Endodermal cell (in vitro differentiated cells): ENCODE data around the gene VKORC1. TPM values are rescaled to one million over a fixed set of nuclear protein-coding genes. Genes with fewer than 3 reads are reported as not detected.

Source experiments
- DNase-seq: peaks from one replicate; pipeline ENCODE4 v3.0.0-alpha.2; 2017
- H3K27ac ChIP-seq: 2 replicates; pipeline ENCODE4 v1.5.1; 2013; ENCODE audit warnings: mild to moderate bottlenecking, low read depth, low read length, moderate library complexity
- H3K27me3 ChIP-seq: 2 replicates; pipeline ENCODE4 v1.6.1; 2013; ENCODE audit warnings: mild to moderate bottlenecking, low read length, moderate library complexity; ENCODE audit not compliant: insufficient read depth, control insufficient read depth, poor library complexity, severe bottlenecking
- H3K36me3 ChIP-seq: 2 replicates; pipeline ENCODE4 v1.7.0; 2013; ENCODE audit warnings: mild to moderate bottlenecking, low read length, moderate library complexity; ENCODE audit not compliant: control insufficient read depth, insufficient read depth
- H3K4me1 ChIP-seq: one replicate; pipeline ENCODE4 v1.7.0; 2013; ENCODE audit warnings: low read length; ENCODE audit not compliant: control insufficient read depth, insufficient read depth
- H3K4me3 ChIP-seq: 2 replicates; pipeline ENCODE4 v1.5.1; 2013; ENCODE audit warnings: mild to moderate bottlenecking, low read length, moderate library complexity
- H3K9ac ChIP-seq: 2 replicates; pipeline ENCODE4 v1.6.1; 2013; ENCODE audit warnings: mild to moderate bottlenecking, low read length, moderate library complexity; ENCODE audit not compliant: poor library complexity, severe bottlenecking; ENCODE audit errors: extremely low read depth
- H3K9me3 ChIP-seq: 2 replicates; pipeline ENCODE4 v1.6.1; 2013; ENCODE audit warnings: mild to moderate bottlenecking, low read length, moderate library complexity; ENCODE audit not compliant: control insufficient read depth
- H3K27ac Mint-ChIP-seq: 2 replicates; pipeline ENCODE4 v1.8.0; 2020; ENCODE audit warnings: mixed read lengths
- H3K27me3 Mint-ChIP-seq: 2 replicates; pipeline ENCODE4 v1.8.0; 2021; ENCODE audit warnings: mild to moderate bottlenecking, mixed read lengths; ENCODE audit not compliant: insufficient read depth
- H3K36me3 Mint-ChIP-seq: 2 replicates; pipeline ENCODE4 v1.8.0; 2020; ENCODE audit warnings: low read depth, mixed read lengths
- H3K4me1 Mint-ChIP-seq: 2 replicates; pipeline ENCODE4 v1.8.0; 2020; ENCODE audit warnings: mixed read lengths
- H3K4me3 Mint-ChIP-seq: 2 replicates; pipeline ENCODE4 v1.8.0; 2020; ENCODE audit warnings: mild to moderate bottlenecking, moderate library complexity, mixed read lengths
- H3K9me3 Mint-ChIP-seq: 2 replicates; pipeline ENCODE4 v1.8.0; 2020; ENCODE audit warnings: mild to moderate bottlenecking, mixed read lengths
- CTCF ChIP-seq: fragments of 200-600 bp; sonication (generic); conservative IDR thresholded peaks from 2 replicates; pipeline ENCODE4 v1.5.0; 2021; ENCODE audit warnings: antibody characterized with exemption, mild to moderate bottlenecking
- WGBS, 2 experiments: methylation state at CpG; one replicate each; pipeline versions ENCODE4 v1.1.5 to v1.1.7; 2013; ENCODE audit warnings: missing lambda C conversion rate in 2 of 2, mixed read lengths in 1 of 2; ENCODE audit not compliant: insufficient coverage in 1 of 2, insufficient read length in 1 of 2; 5-methylcytosine and 5-hydroxymethylcytosine counted together
- total RNA-seq, 2 donors: library from RNA; stranded (reverse); fragmentation: NEBNext Ultra II Directional in 1 of 2; extraction: Animal tissue kit (Norgen Biotek cat#: 25700) in 1 of 2; gene quantifications; 2 replicates in 1 of 2; 3 replicates in 1 of 2; pipeline ENCODE4 v1.2.1, GENCODE V29; 2021

VKORC1 gene
- total RNA-seq, 2 donors from 2014 or later, result 53.7 to 63.0 TPM

GRCh38 chr16:31073142-31073969, 21.2 kb downstream of the VKORC1 start:
- Histone ChIP-seq H3K4me1 (no peaks in the 10 kb centered on the region), H3K9ac (peak overlapping the region; percentile 93), H3K9me3 (no peaks in the 10 kb centered on the region), H3K36me3 (peaks cover 22% of the 10 kb centered on the region), H3K4me3 (peak overlapping the region; percentile 94), H3K27me3 (no peaks in the 10 kb centered on the region), H3K27ac (peak overlapping the region; percentile 87)
- H3K27ac Mint-ChIP-seq, result peak overlapping the region; percentile 98
- WGBS, 2 experiments, result 0% methylated on average over 27 to 83 of the region's 83 CpGs
- peaks cover 17% of the 10 kb centered on the region for H3K36me3 Mint-ChIP-seq
- H3K4me3 Mint-ChIP-seq, result peak overlapping the region; percentile 90
- no peak for TF ChIP-seq CTCF
- H3K27me3 Mint-ChIP-seq, result no peaks in the 10 kb centered on the region
- DNase-seq, result peak; percentile 98
- H3K4me1 Mint-ChIP-seq, result peaks cover 17% of the 10 kb centered on the region
- H3K9me3 Mint-ChIP-seq, result no peaks in the 10 kb centered on the region

- Mint-ChIP-seq H3K36me3 (peaks cover 12% of the 10 kb centered on the region), H3K9me3 (no peaks in the 10 kb centered on the region), H3K4me3 (peak overlapping the region; percentile 90), H3K27me3 (no peaks in the 10 kb centered on the region), H3K4me1 (peaks cover 17% of the 10 kb centered on the region), H3K27ac (peak overlapping the region; percentile 95)
- no peaks in the 10 kb centered on the region for H3K9me3 ChIP-seq
- DNase-seq, result peak; percentile 63
- H3K9ac ChIP-seq, result peak overlapping the region; percentile 93
- peak overlapping the region; percentile 87 for H3K27ac ChIP-seq
- no peaks in the 10 kb centered on the region for H3K27me3 ChIP-seq
- no peaks in the 10 kb centered on the region for H3K4me1 ChIP-seq
- H3K36me3 ChIP-seq, result peaks cover 14% of the 10 kb centered on the region
- no peak for TF ChIP-seq CTCF
- WGBS, 2 experiments, result 0 to 1% methylated on average over 12 to 27 of the region's 27 CpGs
- H3K4me3 ChIP-seq, result peak overlapping the region; percentile 94
Measured at GRCh38 chr16:31072540-31073141, 22.0 kb downstream of the VKORC1 start.

- Mint-ChIP-seq H3K27me3 (no peaks in the 10 kb centered on the region), H3K4me3 (peak overlapping the region; percentile 90), H3K4me1 (peaks cover 17% of the 10 kb centered on the region), H3K9me3 (no peaks in the 10 kb centered on the region), H3K27ac (peak overlapping the region; percentile 95), H3K36me3 (peaks cover 7% of the 10 kb centered on the region)
- Histone ChIP-seq H3K9me3 (no peaks in the 10 kb centered on the region), H3K9ac (peak overlapping the region; percentile 93), H3K27ac (no peak overlapping the region), H3K4me3 (peak overlapping the region; percentile 94), H3K36me3 (peaks cover 7% of the 10 kb centered on the region), H3K4me1 (no peaks in the 10 kb centered on the region), H3K27me3 (peaks cover 6% of the 10 kb centered on the region)
- 83 to 93% methylated on average over 3 to 4 of the region's 4 CpGs for whole genome bisulfite sequencing, 2 experiments
- no peak for TF ChIP-seq CTCF
- no peak for DNase-seq
Measured at GRCh38 chr16:31071861-31072260, 22.7 kb downstream of the VKORC1 start.
